Fibroblast of skin of right biceps (primary cell): ENCODE measurements around the gene ACKR3.
A peak's percentile ranks its signal among the peaks of the same experiment; 100 is the strongest.

Source experiments
- DNase-seq: peaks from one replicate; pipeline ENCODE4 v3.0.0-alpha.2; 2013

Gene ACKR3

GRCh38 chr2:236550290-236550689 lies 19.3 kb upstream of the ACKR3 start:
- no peak for DNase-seq

- no peak for DNase-seq
Measured at GRCh38 chr2:236550701-236551465, 18.7 kb upstream of the ACKR3 start.

DNA sequence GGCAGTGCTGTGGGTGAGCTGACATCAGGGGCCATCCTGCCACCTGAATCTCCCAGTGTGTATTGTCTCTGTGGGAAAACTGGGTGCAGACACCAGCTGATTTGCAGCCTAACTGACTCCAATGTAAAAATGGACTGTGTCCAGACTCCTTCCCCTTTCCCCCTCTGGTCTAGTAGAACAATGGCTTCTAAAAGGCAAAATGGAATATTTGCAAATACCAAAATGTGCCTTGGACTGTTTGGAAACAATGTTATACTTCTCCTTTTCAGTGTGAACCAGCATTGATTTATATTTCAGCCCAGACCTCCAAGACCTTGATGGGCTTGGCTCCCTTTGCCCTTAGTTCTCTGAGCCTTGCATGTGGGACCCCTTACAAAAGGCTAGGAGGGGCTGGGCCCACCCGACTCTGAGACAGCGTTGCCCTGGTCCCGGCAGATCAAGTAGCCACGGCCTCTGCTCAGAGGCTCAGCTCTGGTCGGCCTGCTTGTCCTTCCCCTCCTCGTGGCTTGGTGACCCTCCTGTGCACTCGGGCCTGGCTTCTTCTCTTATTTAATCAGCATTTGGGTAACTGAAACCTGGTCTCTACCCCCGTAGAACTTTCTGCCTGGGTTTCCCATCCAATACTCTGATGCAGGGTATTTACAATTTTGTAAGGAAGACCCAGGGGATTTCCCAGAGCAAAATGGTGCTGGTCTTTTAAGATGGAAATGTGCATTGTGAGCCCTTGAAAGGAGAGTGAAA lies 18.0 kb upstream of the ACKR3 start:
- DNase-seq: no peak

DNA sequence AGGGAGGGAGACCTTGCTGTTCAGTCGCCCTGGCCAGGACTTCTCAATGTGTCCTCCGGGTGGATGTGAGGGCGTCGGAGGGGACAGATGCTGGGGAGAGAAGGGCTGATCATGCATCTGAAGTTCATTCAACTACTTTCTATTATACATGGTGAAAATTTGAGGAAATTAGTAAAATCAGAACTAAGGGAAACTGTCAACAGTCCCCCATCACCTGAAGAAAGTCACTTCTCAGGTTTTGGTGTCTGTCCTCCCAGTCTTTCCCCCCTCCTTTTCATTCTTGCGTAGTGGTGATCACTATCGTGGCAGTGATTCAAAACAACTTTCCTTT lies 17.4 kb upstream of the ACKR3 start:
- DNase-seq: no peak

- DNase-seq: no peak
Measured at GRCh38 chr2:236552581-236553363, 16.9 kb upstream of the ACKR3 start.

DNA sequence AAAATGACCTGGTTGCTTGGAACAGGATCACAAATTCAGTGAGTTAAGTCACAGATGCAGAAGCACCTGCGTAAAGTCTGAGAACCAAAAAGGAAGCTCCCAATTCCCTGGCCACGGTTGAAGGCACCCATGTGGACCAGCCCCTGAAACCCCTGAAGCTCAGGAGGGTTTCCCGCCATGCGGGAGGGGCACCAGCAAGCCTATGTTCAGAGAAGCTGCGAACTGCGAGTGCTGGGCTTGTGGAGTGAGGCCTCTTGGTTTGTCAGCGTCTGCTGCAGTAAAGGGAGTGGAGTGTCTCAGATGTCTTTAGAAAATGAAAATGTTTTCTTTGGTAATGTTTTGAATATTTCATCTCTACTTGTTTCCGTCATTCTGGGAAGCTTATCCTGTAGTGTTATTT lies 16.1 kb upstream of the ACKR3 start:
- DNase-seq: no peak

DNA sequence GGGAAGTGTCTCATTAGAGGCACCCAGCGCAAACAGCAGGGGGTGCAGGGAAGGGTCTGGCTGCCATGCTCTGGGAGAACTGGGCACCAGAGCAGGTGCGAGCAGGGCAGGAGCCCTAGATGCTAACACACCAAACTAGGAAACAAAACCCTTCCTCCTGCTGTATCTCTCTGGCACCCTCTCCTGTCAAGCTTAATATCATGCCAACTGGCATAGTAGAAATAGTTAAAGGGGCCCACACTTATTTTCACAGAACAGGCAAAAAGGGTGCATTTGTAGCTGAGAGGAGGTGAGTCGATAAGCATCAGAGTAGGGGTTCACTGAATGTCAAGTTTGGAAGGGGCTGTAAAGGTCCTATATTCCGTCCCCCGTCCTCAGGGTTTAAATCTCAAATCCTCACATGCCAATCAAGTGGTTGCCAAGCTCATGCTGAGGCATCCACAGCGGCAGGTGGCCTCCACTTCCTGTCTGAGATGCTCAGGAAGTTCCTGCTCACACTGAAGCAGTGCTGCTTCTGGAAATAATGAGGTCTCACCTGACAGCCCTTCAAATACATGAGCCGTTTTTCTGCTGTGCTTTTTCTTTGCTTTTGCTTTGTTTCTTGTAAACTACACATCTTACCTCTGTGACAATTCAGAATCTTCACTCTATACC lies 14.9 kb upstream of the ACKR3 start:
- no peak for DNase-seq

DNA sequence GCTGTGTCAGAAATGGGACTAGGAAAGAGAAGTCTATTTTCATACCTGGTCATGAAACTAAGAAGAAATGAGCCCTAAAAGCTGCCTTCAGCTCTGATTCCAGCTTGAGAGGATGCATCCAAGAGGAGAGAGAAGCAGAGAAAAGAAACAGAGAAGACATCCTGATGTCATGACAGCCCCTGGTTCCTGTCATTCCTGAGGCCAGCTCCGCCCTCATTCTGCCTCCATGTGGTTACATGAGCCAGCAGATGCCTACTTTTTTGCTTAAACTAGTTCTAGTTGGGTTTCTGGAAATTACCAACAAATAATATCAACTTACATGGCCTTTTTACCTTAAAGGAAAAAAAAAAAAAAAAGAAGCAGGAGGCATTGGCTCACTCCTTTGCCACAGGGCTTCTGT lies 14.1 kb upstream of the ACKR3 start:
- no peak for DNase-seq

GRCh38 chr2:236557306-236558030 lies 12.2 kb upstream of the ACKR3 start:
- DNase-seq: peak; percentile 41

DNA sequence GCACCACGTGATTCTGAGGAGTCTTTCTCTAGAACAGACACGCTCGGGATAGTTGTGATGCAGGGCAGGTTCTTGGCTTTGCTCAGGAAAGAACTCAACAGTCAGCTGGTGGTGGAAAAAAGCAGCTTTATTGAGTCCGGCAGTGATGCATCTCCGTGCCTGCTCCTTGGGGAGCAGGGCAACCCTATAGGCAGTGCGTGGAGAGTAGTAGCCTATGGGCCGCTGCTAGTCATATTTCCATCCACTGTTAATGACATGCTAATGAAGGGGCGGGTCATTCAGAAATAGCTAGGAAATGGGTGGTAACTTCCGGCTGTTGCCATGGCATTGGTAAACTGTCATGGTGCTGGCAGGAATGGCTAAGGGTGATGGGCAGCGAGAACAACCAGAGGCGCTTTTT lies 11.6 kb upstream of the ACKR3 start:
- no peak for DNase-seq

- DNase-seq: peak; percentile 47
Measured at GRCh38 chr2:236558993-236559978, 10.3 kb upstream of the ACKR3 start.

DNA sequence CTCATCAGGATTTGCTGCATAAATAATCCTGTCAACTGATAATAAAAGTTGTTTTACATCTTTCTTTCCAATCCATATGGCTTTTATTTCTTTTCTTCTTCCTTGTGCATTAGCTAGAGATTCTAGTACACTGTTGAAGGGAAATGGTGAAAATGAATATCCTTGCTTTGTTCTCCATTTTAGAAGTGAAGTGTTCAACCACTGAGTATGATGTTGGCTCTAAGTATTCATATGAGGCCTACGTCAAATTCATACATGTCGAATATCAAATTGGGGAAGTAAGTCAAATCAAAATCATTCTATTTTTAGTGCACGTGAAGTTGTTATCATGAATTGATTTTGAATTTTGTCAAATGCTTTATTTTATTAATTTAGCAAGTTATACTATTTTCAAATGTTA lies 7.8 kb upstream of the ACKR3 start:
- DNase-seq: no peak

GRCh38 chr2:236562434-236562833 lies 7.2 kb upstream of the ACKR3 start:
- no peak for DNase-seq

DNA sequence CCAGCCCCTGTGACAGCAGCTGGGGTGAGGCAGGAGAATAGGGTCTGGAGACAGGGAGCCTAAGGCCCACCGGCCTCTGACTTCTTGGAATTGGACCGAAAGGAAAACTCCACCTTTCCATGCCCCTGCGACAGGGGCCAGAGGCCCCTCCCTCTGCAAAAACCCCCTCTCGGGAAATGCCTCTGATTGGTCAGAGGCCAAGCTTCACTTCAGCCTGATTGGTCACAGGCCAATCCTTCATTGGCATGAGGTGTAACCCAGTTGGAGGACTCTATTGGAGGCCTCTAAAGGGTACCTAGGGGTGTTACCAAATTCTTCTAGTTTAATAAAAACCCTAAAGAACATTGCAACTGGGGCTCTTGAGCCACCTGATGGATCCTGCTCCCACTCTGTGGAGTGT lies 5.7 kb upstream of the ACKR3 start:
- no peak for DNase-seq

DNA sequence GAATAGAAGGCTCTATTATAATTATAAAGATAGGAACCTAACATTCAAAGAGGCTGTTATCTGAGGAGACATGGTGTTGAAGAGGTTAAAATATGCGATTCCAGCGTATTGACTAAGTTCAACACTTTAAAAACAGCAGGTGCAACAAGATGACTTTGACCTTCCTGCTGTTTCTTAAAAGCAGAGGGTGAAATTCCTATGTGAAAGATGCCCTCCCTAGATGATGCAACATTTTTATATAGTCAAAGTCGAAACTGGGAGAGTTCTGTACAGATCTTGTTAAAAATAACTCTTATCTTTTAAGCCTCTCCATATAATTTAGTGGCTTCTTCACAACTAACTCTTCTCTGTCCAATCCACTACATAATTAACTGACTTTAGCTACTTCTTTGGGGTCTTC lies 4.4 kb upstream of the ACKR3 start:
- no peak for DNase-seq

GRCh38 chr2:236565879-236566402 lies 3.7 kb upstream of the ACKR3 start:
- DNase-seq: no peak

DNA sequence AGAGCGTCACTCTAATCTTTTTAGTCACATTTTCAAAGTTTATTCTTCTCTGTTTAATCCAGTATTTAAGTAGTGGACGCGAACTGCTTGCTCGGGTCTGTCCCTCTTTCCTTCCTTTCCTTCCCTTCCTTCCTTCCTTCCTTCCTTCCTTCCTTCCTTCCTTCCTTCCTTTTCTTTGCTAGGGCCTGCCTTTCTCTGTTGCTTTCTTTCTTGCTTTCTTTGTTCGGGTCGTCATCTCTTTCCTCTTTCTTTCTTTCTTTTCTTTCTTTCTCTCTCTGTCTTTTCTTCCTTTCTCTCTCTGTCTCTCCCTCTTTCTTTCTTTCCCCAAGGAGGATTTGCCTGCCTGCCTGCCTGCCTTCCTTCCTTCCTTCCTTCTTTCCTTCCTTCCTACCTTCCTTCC lies 3.0 kb upstream of the ACKR3 start:
- DNase-seq: no peak

GRCh38 chr2:236568068-236568921 lies 1.3 kb upstream of the ACKR3 start:
- DNase-seq: peak; percentile 37

DNA sequence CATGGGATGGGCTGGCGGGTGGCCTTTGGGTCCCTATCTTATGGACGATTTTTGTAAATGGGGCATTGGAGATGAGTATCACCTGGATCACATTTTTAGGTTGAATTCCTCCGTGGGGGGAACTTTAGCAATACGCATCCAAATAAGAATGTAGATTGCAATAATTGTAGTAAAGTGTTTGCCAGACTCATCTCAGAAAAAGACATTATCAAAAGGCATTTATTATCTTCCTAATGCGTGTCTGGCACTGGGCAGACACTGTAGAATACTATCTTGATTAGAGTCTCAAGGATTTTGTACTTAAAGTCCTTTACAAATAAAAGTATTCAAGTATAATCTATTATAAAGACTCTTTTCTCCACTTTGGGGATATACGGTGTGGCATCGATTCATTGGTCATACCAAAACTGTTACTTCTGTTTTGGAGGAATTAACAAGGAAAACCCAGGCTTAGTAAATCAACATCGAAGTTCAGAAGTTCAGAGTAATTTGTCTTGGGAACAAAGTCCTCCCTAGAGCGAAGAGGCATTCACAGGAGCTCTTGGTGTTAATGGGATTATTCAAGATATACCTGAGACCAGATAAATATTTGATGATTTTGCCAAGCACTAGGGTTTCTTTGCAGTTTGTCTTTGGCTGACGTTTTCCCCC lies 578 bp upstream of the ACKR3 start:
- no peak for DNase-seq
